ENCODE measurements around the gene TSFM.
"Not testable (repeated sequence)": the region's sequence is repeated elsewhere in the genome, so short reads cannot be mapped to it uniquely, and the experiment has no call there.

Gene TSFM

DNA sequence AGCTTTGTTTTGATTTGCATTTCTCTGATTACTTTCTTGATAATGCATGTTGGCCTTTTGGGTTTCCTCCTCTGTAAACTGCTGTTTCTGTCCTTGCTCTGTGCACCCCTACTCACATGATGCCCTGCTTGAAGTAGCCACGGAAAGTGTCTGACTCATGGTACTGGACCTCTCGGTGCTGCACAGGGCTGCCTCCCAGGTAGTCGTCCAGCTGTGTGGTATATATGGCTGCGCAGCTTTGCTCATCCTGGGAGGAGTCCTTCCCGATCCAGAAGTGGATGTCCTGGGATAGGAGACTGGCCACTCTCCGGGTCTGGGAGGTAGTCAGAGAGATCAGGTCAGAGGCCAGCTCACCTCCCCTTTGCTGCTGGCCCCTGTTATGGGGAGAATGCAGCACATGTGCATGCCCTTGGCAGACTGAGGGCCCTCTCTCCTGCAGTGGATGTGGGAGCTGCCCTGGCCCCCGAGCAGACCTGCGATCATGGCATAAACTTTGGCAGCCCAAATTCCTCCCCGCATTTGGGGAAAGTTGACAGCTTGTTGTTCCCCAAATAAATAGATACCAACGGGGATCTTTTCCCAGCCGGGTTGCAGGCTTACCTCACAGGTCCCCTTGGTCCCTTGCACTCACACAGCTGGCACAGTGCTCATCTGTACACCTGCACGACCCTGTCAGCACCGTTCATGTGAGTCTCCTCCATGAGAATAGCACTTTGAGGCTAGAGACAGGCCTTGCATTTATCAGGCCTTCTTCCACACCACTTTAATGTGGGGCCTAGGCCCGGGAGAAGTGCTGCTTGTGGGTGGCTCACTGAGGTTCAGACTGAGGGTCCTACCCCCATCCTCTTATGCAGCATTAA is 30.8 kb downstream of the TSFM start:
- in situ Hi-C loops (cut with HindIII; ENCODE audit: low sequenced_read_pairs), result loop anchor here (10.0 kb wide), 1 partner anchor 61 kb away; no protein-coding TSS in a partner anchor

DNA sequence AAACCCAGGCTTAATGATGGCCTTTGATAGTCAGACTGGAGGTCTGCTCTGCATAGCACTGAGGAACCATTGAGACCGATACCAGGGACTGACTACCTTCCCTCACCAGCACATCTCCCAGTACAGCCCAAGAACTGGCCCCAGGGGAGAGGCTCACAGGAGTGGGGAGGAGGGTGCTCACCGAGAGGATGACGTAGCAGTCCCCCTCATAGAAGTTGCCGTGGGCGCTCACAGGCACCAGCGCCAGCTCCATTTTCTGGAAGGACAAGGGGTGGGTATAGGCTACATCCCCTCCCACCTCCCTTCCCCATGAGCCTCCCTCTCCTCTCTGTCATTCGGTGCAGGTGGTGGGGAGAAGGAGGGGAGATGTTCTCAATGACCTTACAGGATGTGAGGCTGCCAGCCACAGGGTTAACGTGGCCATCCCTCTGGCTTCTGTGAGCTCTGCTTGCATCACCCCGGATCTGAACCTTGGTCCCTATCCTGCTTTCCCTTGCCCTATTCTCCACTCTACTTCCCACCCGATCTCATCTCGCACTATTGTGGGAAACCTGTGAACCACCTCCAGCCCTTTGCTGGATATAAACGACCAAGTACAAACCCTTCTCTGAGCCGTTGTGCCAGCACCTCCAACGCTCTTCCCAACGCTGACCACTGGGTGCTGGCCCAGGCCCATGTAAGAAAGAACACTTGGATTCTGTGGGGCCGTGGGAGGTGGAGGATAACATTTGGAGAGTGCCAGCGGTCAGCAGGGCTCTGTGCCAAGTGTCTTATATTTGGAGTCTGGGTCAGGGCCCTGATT is 31.6 kb downstream of the TSFM start:
- in situ Hi-C loops (cut with HindIII; ENCODE audit: low sequenced_read_pairs), result loop anchor here (10.0 kb wide), 1 partner anchor 61 kb away; no protein-coding TSS in a partner anchor

DNA sequence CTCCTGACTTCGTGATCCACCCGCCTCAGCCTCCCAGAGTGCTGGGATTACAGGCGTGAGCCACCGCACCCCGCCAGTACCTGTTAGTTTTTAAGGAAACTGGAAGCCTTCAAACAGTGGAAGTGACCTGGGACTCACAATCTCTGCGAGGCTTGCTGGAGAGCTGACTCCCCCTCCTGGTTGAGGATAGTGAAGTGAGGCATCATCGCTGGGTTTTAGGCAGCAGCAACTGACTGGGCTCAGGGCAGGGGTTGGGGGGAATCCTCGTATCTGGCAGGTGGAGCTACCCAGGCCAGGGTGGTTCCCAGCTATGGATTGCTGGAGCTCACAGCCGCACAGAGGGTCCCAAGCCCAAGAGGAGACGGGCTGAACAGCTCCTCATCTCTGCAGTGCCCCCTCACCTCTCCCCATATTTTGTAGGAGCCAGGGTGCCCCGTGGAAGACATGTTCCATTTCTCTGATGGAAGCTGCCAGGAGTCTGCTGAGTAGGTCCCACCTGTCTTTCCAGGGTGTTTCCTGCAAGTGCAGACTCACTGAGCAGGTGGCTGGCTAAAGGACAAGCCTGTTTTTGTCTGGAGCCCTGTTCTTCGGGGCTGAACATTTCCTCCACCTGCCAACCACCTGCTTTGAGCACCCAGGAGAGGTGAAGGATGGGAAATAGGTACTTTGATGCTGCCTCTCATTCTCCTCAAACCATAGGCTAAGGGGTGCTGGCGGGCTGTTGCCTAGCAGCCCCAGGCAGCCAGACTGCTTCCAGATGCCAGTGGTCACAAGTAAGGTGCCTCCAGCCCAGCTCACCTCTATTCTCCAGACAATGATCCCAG is 32.8 kb downstream of the TSFM start:
- in situ Hi-C loops (cut with HindIII; ENCODE audit: low sequenced_read_pairs), result loop anchor here (10.0 kb wide), 1 partner anchor 59 kb away; no protein-coding TSS in a partner anchor

DNA sequence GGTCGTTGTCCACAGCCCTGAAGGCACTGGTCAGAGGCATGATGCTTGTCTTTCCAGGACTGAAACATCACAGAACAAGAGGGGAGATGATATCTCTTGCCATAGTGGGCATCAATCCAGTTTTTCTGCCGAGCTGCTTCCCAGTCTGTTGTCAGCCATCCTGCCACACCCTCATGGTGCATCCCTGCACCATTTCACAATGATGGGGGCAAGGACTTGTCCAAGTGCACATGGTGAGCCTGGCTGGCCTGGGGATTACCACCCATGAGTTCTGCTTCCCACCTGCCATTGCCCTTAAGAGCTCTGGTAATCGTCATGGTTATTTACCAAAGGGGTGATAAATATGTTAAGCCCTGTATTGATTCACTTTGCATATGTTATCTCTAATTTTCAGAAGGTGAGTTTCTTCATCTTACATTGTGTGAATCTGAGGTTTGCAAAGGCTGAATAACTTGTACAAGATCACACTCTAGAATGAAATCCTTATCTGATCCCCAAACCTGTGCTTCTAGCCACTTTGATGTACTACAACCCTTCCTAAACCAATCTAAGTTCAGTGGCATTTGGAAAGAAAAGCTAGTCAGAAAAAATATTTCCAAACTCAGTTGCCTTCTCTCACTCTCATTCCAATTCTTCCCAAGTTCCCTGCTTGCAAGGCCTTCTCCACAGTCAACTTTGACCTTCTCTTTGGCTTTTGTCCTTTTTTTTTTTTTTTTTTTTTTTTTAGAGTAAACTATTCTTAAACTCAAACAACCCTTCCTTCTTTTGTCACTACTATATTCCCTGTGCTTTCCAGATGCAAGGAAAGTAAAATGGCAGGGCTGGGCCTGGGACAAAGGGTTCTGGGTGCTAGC is 33.6 kb downstream of the TSFM start:
- in situ Hi-C loops (cut with HindIII; ENCODE audit: low sequenced_read_pairs), result loop anchor here (10.0 kb wide), 1 partner anchor 59 kb away; no protein-coding TSS in a partner anchor

DNA sequence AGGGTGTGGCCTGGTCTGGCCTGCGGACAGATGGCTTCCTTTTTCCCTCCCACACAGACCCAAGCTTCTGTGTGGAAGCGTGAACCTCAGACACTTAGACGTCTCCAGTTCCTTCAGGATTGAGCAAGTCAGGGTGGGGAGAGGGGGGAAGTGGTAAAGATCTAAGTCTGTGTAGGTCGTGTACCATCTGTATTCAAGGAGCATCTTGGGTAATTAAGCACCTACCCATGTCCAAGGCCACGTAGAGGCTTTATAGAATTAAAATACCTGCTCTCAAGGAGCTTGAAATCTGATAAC is 34.2 kb downstream of the TSFM start:
- in situ Hi-C loops (cut with HindIII; ENCODE audit: low sequenced_read_pairs), result loop anchor here (10.0 kb wide), 1 partner anchor 58 kb away; no protein-coding TSS in a partner anchor

DNA sequence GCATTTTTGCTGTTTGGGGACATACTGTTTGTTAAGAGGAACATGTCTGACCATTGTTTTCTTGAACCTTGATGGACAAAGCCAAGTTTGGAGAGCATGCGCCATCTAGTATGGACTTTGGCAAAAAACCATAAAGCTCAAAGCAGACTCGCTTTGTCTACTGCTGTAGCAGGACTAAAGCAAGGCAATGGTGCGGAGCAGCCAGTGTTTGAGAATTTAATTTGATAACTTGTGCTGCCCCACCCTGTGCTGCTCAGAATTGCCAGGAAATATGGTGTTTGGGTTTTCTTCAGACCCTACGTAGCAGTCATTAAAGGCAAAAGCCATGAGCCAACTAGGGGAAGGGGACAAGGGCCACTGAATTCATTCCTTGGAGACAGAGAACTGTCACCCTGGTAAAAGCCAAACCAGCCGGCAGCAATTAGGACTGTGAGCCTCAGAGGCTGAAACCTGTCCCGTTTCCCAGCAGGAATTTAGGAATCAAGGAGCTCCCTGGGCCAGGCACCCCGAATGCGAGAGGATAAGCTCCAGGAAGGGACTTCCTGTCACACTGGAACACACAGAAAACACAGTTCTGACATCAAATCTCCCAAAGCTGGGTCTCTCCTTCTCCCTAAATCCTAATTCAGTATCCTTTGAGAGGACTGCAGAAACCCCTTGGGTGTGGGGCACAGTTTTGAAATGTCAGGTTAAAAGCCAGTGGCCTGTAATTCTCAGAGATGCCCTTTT is 34.8 kb downstream of the TSFM start:
- in situ Hi-C loops (cut with HindIII; ENCODE audit: low sequenced_read_pairs), result loop anchor here (10.0 kb wide), 1 partner anchor 57 kb away; no protein-coding TSS in a partner anchor

DNA sequence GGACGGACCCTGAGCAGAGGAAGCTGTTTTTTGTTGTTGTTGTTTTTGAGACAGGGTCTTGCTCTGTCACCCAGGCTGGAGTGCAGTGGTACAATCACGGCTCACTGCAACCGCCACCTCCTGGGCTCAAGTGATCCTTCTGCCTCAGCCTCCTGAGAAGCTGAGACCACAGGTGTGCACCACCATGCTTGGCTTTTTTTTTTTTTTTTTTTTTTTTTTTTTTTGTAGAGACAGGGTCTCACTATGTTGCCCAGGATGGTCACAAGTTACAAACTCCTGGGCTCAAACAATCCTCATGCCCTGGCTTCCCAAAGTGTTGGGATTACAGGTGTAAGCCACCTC is 35.4 kb downstream of the TSFM start:
- in situ Hi-C loops (cut with HindIII; ENCODE audit: low sequenced_read_pairs), result loop anchor here (10.0 kb wide), 1 partner anchor 57 kb away; no protein-coding TSS in a partner anchor

DNA sequence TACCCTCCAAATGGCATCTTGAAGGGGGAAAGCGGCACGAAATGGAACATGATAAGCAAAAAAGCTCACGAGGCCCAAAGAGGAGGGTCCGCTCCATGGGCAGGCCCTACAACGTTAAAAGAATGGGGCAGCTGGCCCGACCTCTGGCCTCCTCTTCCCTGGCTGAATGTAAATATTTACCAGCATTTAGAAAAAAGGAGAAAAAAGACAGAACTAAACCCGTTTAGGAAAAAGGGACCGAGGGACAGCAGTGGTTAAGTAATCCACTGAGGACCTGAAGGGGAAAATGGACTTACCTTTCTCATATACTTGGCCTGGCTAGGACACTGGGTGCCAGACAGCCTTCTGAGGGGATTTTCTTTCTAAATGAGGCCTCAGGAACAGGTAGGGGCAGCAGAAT is 37.5 kb downstream of the TSFM start:
- in situ Hi-C loops (cut with HindIII; ENCODE audit: low sequenced_read_pairs), result not testable (repeated sequence)

DNA sequence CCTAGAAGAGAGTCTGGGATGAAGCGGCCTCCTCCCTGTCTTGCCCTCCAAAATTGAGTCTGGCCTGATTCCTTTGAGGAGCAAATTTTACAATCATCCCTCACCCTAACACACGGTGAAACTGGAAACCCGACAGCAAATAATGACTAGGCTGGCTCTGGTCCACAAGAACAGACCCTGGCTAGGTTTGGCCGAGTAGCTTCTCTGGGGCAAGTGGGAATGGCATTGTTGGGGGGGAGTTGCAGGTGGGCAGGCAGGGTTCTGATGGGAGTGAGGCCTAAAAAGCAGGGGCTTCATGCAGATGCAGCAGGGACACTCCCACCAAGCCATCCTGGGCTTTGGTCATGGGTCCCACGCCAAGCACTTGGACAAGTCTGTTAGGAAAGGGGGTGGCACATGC is 38.4 kb downstream of the TSFM start:
- in situ Hi-C loops (cut with HindIII; ENCODE audit: low sequenced_read_pairs), result not testable (repeated sequence)

DNA sequence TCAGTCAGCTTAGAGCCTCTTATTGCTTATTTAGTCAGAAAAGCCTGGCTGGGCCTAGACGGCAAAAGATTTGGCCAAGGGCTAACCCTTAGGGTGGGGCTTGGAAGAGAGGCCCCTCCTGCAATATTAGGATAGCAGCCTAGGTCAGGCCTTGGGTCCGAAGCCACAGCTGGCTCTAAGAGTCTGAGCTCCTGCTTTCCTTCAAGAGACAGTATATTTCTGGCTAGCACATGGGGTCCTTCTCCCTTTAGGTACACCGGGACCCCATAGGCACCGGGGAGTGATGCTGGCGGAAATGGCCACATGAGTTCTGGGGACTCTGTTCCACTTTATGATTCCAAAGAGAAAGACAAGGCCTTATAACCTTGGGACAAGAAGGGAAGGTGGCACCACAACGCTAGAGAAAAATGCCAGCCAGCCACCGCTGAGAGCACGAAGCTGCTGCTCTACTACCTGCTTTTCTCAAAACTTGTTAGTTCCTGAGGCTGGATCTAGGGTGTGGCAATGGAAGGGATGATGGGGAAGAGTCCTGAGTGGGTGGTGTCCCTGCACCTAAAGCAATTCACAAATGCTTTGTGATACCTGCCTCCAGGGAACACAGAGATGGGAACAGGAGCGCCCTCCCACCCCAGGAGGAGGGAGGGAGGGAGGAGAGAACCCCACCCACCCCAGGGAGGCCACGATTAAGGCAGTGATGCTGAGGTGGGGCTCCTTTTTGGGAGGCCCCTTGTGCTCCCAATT is 39.1 kb downstream of the TSFM start:
- in situ Hi-C loops (cut with HindIII; ENCODE audit: low sequenced_read_pairs), result no loop called here

DNA sequence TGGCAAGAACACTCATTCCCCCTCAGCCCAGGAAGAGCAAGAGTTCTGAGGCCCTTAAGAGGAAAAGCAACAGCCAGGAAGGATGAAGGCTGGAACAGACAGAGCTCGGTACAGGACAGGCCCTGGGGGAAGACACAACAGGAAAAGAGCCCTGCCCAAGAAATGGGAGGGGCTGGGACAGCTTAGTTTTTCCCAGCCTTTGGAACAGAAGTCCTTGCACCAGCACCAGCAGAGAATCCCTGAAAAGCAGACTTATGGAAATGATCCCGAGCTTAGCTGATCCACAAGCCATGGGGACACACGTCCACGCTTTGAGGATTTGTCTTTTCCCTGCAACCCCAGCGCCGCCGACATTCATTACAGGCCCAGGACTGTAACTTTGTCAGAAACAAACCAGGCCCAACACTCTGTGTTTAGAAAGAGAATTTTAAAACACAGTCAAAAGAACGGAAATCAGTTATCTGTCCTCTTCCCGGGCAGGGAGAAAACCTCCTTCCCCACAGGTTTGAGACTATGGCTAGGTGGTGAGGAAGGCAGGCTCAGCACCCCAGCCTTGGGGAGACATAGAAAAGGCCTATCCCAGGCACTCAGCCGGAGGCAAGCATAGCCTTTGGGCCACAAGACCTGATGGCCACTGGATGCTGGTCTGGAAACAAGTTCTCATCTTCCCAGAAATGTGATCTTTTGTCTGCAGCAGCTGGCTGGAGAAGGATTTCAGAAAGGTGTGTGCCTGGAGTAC is 40.0 kb downstream of the TSFM start:
- in situ Hi-C loops (cut with HindIII; ENCODE audit: low sequenced_read_pairs), result no loop called here

DNA sequence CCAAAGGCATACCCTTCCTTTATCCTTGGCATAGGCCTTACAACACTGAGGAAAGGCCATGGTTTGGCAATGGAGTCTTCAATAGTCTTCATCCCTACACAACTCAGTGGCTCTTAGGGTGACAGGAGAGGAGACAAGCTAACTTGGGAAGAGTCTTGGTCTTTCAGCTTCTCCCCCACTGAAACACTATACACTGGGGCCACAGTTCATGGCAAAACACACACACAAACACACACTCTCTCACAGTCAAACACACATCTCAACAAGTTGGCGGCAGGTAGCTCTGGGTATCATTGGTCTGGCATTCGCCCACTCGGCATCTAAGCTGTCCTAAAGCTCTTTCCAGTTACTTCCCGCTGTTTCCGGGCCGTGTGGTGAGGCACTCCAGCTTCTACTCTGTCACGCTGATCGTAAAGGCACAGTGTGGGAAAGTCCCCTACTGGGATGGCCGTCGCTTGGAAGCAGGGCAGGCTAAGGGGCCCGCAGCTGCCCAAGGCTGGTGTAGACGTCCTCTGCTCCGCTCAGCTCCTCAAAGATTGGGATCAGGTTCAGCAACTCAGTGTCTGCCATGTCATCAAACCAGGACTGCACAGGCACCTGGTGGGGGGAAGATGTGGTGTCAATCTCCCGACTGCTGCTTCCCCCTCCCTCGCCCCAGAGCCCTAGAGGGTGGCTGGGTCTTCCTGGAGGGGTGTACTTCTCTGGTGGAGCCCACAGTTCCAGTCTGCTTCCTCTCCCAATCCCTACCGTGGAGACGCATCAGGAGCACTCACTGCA is 40.7 kb downstream of the TSFM start:
- in situ Hi-C loops (cut with HindIII; ENCODE audit: low sequenced_read_pairs), result no loop called here

DNA sequence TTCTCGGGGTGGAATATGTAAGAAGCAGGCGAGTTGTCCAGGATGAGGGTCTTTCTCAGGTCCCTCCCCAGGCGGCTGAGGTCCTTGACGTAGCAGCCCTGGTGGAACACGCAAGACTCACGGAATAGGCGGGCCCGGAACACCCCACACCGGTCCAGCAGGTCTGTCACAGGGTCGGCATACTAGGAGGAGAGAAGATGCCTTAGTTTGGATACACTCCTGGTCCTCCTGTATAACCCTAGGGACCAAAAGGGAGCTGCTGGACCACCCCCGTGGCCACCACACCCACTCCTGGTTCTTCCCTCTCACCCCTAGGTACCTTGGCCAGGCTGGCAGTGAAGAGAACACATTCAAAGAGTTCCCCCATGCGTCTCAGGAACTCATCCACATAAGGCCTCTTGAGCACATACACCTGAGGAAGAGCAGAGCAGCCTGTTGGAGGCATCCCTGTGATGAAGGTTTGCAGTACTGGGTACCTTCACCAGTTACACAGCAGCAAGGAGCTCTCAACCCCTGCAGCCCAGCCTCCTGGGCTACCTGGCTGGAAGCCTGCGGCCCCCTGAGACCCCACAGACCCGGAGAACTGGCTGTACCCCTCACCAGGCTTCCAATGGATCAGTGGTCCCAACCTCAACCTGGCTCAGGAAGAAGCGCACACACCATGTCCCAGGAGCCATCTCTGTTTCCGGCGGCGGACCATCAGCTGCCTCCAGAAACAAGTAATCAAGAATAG is 41.5 kb downstream of the TSFM start:
- in situ Hi-C loops (cut with HindIII; ENCODE audit: low sequenced_read_pairs), result no loop called here

DNA sequence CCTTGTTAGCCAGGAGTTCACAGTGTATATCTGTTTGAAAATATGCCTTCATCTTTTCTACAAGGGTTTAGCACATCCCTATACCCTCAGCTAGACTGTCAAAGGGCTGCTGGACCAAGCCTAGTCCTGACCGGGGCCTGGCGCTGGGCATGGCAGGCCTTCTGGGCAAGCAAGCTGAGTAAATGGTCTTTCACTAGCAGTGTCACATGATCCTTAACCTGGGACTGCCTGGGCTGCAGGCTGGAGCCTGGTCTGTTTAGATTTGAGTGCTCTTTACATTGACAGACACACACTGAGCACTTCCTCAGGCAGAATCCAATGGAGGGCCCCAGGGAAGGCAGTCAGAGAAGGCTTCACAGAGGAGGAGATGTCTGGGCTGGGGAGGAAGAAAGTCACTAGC is 42.9 kb downstream of the TSFM start:
- in situ Hi-C loops (cut with HindIII; ENCODE audit: low sequenced_read_pairs), result no loop called here

DNA sequence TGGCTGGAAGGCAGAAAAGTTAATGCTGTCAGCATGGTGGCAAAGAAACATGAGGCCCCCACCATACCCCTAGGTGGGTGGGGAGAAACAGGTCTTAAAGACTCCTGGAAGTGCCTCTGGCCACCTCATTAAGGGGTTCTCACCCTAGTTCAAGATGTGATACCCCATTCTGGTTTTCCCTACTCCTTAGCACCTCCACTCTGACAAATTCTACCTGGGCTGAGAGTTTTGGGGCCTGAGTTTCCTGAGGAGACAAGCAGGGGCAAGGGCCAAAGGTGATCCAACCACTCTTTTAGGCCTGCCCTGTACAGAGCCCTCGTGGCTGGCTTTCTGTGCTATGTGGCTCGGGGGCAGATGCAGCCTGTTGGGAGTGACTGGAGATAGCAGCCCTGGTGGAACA is 43.8 kb downstream of the TSFM start:
- in situ Hi-C loops (cut with HindIII; ENCODE audit: low sequenced_read_pairs), result no loop called here

DNA sequence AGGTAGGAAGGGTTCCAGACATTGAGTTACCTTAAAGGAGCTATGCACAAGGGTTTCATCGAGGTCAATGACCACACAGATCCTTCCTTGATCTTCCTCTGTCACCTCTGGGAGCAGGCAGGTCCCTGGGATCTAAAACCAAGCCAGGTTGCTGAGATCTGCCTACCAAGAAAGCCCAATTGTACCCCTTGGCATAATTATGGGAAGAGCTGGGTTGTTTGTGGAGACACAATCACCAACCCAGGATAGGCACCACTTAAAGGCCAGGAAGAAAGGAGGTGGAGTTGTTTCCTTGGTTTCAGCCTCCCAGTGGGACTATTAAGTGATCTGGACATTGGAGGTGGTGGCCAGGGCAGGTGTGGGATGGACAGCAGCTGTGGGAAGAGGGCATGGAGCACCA is 44.4 kb downstream of the TSFM start:
- in situ Hi-C loops (cut with HindIII; ENCODE audit: low sequenced_read_pairs), result no loop called here

All from DLD1 (cell line).